H1 (cell line): Measurements from ENCODE around the gene BOLL. TPM values are rescaled to one million over a fixed set of nuclear protein-coding genes. Genes with fewer than 3 reads are reported as not detected.
A peak's percentile ranks its signal among the peaks of the same experiment; 100 is the strongest.

Source experiments
- ASH2L ChIP-seq: fragments of 200-600, 300-600 bp; sonication (generic); IDR thresholded peaks from one replicate; pipeline ENCODE4 v1.7.1; 2017; ENCODE audit warnings: low read length
- BACH1 ChIP-seq: IDR thresholded peaks from 2 replicates; pipeline ENCODE4 v1.6.1; 2012; ENCODE audit warnings: low read length, improper control_type of control experiment
- CEBPB ChIP-seq: IDR thresholded peaks from 2 replicates; pipeline ENCODE4 v1.6.1; 2012; ENCODE audit warnings: low read depth, low read length
- CHD1 ChIP-seq: IDR thresholded peaks from 2 replicates; pipeline ENCODE4 v1.6.1; 2012; ENCODE audit warnings: low read depth, low read length, improper control_type of control experiment
- CHD2 ChIP-seq: IDR thresholded peaks from 2 replicates; pipeline ENCODE4 v1.6.1; 2012; ENCODE audit warnings: low read length, improper control_type of control experiment
- CREB1 ChIP-seq: IDR thresholded peaks from 2 replicates; pipeline ENCODE4 v1.6.1; 2012; ENCODE audit warnings: inconsistent platforms
- EGR1 ChIP-seq: IDR thresholded peaks from 2 replicates; pipeline ENCODE4 v1.6.1; 2011; ENCODE audit warnings: low read depth, low read length, borderline replicate concordance
- GTF2F1 ChIP-seq: IDR thresholded peaks from 2 replicates; pipeline ENCODE4 v1.6.1; 2012; ENCODE audit warnings: low read depth, low read length, improper control_type of control experiment, borderline replicate concordance
- HDAC2 ChIP-seq, 2 experiments: fragments of 300-600 bp in 1 of 2; sonication (generic) in 1 of 2; IDR thresholded peaks; 2 replicates each; pipeline ENCODE4 v1.6.1; 2011 to 2012; ENCODE audit warnings: low read depth in 2 of 2, low read length in 2 of 2, mild to moderate bottlenecking in 2 of 2, moderate library complexity in 2 of 2, borderline replicate concordance in 1 of 2, inconsistent platforms in 1 of 2
- JUN ChIP-seq: IDR thresholded peaks from 2 replicates; pipeline ENCODE4 v1.6.1; 2011; ENCODE audit warnings: low read depth, mild to moderate bottlenecking, improper control_type of control experiment, low read length
- KDM4A ChIP-seq: IDR thresholded peaks from one replicate; pipeline ENCODE4 v1.7.1; 2012; ENCODE audit warnings: low read depth, mild to moderate bottlenecking, moderate library complexity, low read length, inconsistent platforms; ENCODE audit not compliant: severe bottlenecking
- NANOG ChIP-seq: IDR thresholded peaks from 2 replicates; pipeline ENCODE4 v1.6.1; 2011; ENCODE audit warnings: low read length, low read depth, mild to moderate bottlenecking, inconsistent platforms; ENCODE audit not compliant: insufficient read depth, poor library complexity, severe bottlenecking
- POLR2A ChIP-seq, 2 experiments: IDR thresholded peaks; 1 replicate in 1 of 2; 2 replicates in 1 of 2; pipeline ENCODE4 v1.6.1; 2011; ENCODE audit warnings: low read depth in 2 of 2, low read length in 2 of 2, mild to moderate bottlenecking in 2 of 2; ENCODE audit errors: control extremely low read depth in 1 of 2
- POU5F1 ChIP-seq: IDR thresholded peaks from 2 replicates; pipeline ENCODE4 v1.6.1; 2011; ENCODE audit warnings: low read depth, mild to moderate bottlenecking, low read length, moderate library complexity
- RBBP5 ChIP-seq: IDR thresholded peaks from 2 replicates; pipeline ENCODE4 v1.7.1; 2012; ENCODE audit warnings: low read depth, mild to moderate bottlenecking, inconsistent platforms, low read length, moderate library complexity, borderline replicate concordance
- RFX5 ChIP-seq: IDR thresholded peaks from 2 replicates; pipeline ENCODE4 v1.6.1; 2011; ENCODE audit warnings: low read depth, low read length, improper control_type of control experiment, borderline replicate concordance
- RNF2 ChIP-seq: fragments of 200-900, 300-1000 bp; sonication (generic); IDR thresholded peaks from 2 replicates; pipeline ENCODE4 v1.7.1; 2016; ENCODE audit warnings: borderline replicate concordance, low read depth, mild to moderate bottlenecking, antibody characterized with exemption, low read length; ENCODE audit not compliant: poor library complexity, severe bottlenecking; ENCODE audit errors: missing control alignments
- RXRA ChIP-seq: IDR thresholded peaks from 2 replicates; pipeline ENCODE4 v1.6.1; 2011; ENCODE audit warnings: low read depth, mild to moderate bottlenecking, low read length, moderate library complexity; ENCODE audit not compliant: insufficient read depth
- SIRT6 ChIP-seq: IDR thresholded peaks from one replicate; pipeline ENCODE4 v1.7.1; 2012; ENCODE audit warnings: low read length, inconsistent platforms
- SP1 ChIP-seq: IDR thresholded peaks from 2 replicates; pipeline ENCODE4 v1.6.1; 2011; ENCODE audit warnings: low read depth, low read length
- SP4 ChIP-seq: IDR thresholded peaks from 2 replicates; pipeline ENCODE4 v1.6.1; 2012; ENCODE audit warnings: low read length, inconsistent platforms
- SUZ12 ChIP-seq: fragments of 200-600 bp; sonication (generic); IDR thresholded peaks from 2 replicates; pipeline ENCODE4 v1.6.1; 2012; ENCODE audit warnings: mild to moderate bottlenecking, inconsistent platforms, low read length, moderate library complexity, mixed read lengths
- TAF1 ChIP-seq: IDR thresholded peaks from 2 replicates; pipeline ENCODE4 v1.6.1; 2011; ENCODE audit warnings: mild to moderate bottlenecking, low read depth, low read length
- TBP ChIP-seq: IDR thresholded peaks from 2 replicates; pipeline ENCODE4 v1.6.1; 2011; ENCODE audit warnings: low read depth, low read length, improper control_type of control experiment
- ZNF274 ChIP-seq: IDR thresholded peaks from 2 replicates; pipeline ENCODE4 v1.7.0; 2012; ENCODE audit warnings: low read length, borderline replicate concordance; ENCODE audit errors: extremely low read depth
- polyA plus RNA-seq, 7 experiments: library from polyadenylated mRNA; depleted of rRNA in 3 of 7; stranded (reverse) in 5 of 7; unstranded in 2 of 7; fragments of >200 nt in 5 of 7; fragments of 200-250 nt in 2 of 7; gene quantifications; 1 replicate in 5 of 7; 2 replicates in 1 of 7; 4 replicates in 1 of 7; pipeline versions ENCODE4 v1.2.1 to v1.2.3, GENCODE V29; 2011 to 2013; ENCODE audit warnings: missing spikeins in 2 of 7, mixed read lengths in 2 of 7
- total RNA-seq: library from RNA; stranded (reverse); fragmentation: NEBNext Ultra II Directional; extraction: Animal tissue kit (Norgen Biotek cat#: 25700); gene quantifications from 2 replicates; pipeline ENCODE4 v1.2.1, GENCODE V29; 2021
- TF ChIP-seq, protein P1 (sequence below): IDR thresholded peaks from 2 replicates; pipeline ENCODE4 v1.6.1; 2011; ENCODE audit warnings: low read depth, mild to moderate bottlenecking, low read length; ENCODE audit not compliant: insufficient read depth

The BOLL gene
- total and polyA plus RNA-seq, 2 of the 8 experiments (the other 6 are each of a cell fraction or from before 2014, with no cell fraction given), result not detected

DNA sequence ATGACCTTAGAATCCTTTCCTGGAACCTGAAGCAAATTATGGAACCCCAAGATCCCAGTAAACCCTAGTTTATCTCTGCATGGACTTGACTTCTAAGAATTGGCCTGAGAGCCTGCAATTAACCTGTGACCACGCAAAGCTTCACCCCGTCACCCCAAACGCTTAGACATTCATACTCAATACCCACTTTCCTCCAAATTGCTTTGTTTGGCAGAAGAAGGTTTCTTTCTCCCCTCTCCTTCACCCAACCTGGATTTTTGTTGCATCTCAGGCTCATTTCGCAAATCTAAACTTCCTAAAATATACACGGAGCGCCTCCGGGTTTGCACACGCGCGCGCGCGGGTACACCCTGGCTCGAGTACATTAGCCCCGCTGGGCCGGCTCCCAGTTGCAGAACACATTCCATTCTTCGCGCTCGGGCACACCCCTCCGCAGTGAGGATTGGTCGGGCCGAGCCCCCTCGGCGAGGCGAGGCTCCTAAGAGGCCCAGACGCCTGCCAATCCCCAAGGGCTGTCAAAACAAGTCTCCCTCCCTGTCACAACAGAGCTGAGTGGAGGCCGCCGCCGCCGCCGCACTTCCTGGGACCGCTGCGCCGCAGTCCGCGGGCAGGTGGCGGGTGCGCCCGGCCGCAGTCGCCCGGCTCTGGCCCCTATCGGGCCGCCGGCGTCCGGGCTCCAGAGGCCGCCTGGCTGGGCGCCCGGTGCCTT is 19.1 kb upstream of the BOLL start, which contains the start of gene PLCL1 (continued):
- TF ChIP-seq KDM4A (peak; percentile 53), SUZ12 (no peak), RNF2 (no peak), TAF1 (no peak), JUN (no peak), RBBP5 (no peak), CHD2 (peak; percentile 89), CHD1 (no peak), HDAC2 (IDR thresholded peaks at IDR 0.05; ENCODE audit: borderline replicate concordance in 1 of 2, low read depth in 2 of 2, low read length in 2 of 2) (peak in 1 of 2 experiments; percentile 74; a peak in 1 of 4 replicates), ZNF274 (no peak), SP1 (peak; percentile 98), RXRA (no peak), CEBPB (no peak), SIRT6 (no peak), SP4 (no peak), GTF2F1 (no peak), POLR2A (IDR thresholded peaks at IDR 0.05; ENCODE audit: control extremely low read depth in 1 of 2, low read depth in 2 of 2, low read length in 2 of 2) (no peak), ASH2L (no peak), EGR1 (no peak), NANOG (peak; percentile 43), RFX5 (no peak), BACH1 (no peak), POU5F1 (no peak), CREB1 (0 out of 2 replicates have a peak, but pooled peaks have one; percentile 16), TBP (0 out of 2 replicates have a peak, but pooled peaks have one; percentile 18)
- TF ChIP-seq, protein P1, sequence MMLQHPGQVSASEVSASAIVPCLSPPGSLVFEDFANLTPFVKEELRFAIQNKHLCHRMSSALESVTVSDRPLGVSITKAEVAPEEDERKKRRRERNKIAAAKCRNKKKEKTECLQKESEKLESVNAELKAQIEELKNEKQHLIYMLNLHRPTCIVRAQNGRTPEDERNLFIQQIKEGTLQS, result no peak
